GM21825 (cell line): Measurements from ENCODE around the gene FOXP3.
"Not testable (repeated sequence)": the region's sequence is repeated elsewhere in the genome, so short reads cannot be mapped to it uniquely, and the experiment has no call there.

Source experiments
- ATAC-seq: cut with Tn5 transposase; IDR thresholded peaks from one replicate; pipeline ENCODE4 v1.9.1; 2021; ENCODE audit warnings: mild to moderate bottlenecking, moderate library complexity; ENCODE audit not compliant: unreplicated experiment

FOXP3 gene

GRCh38 chrX:49264460-49264859 lies at the start of gene FOXP3:
FOXP3 (minus strand) TSS chrX:49264710; CDS start chrX:49258505, 6,205 bp downstream.
- ATAC-seq: no peak

- ATAC-seq: no peak
These were observed 47.7 kb upstream of the FOXP3 start for GRCh38 chrX:49312176-49312575.

- ATAC-seq: no peak
These were observed 45.9 kb upstream of the FOXP3 start for GRCh38 chrX:49310371-49310770.

- ATAC-seq: no peak
These were observed 45.0 kb upstream of the FOXP3 start for GRCh38 chrX:49309401-49309981.

- ATAC-seq: no peak
These were observed 44.2 kb upstream of the FOXP3 start for GRCh38 chrX:49308604-49309269.

GRCh38 chrX:49307775-49308174 lies 43.3 kb upstream of the FOXP3 start:
- ATAC-seq: not testable (repeated sequence)

GRCh38 chrX:49303346-49303745 lies 38.8 kb upstream of the FOXP3 start, which contains the start of gene GAGE10:
GAGE10 (plus strand) TSS chrX:49303646; CDS start chrX:49304860, 1,214 bp downstream.
- no peak for ATAC-seq

- ATAC-seq: no peak
These were observed 36.2 kb upstream of the FOXP3 start for GRCh38 chrX:49300703-49301102.

- not testable (repeated sequence) for ATAC-seq
These were observed 34.8 kb upstream of the FOXP3 start for GRCh38 chrX:49299293-49299692.

GRCh38 chrX:49292400-49293362 lies 28.2 kb upstream of the FOXP3 start:
- ATAC-seq: no peak

- no peak for ATAC-seq
These were observed 27.3 kb upstream of the FOXP3 start for GRCh38 chrX:49291615-49292337.

- no peak for ATAC-seq
These were observed 25.7 kb upstream of the FOXP3 start for GRCh38 chrX:49290215-49290614.

GRCh38 chrX:49287665-49288064 lies 23.2 kb upstream of the FOXP3 start:
- ATAC-seq: no peak

GRCh38 chrX:49286581-49286980 lies 22.1 kb upstream of the FOXP3 start:
- ATAC-seq: no peak

- no peak for ATAC-seq
These were observed 21.6 kb upstream of the FOXP3 start for GRCh38 chrX:49286136-49286535.

GRCh38 chrX:49284212-49284611 lies 19.7 kb upstream of the FOXP3 start:
- no peak for ATAC-seq

GRCh38 chrX:49282647-49283011 lies 18.1 kb upstream of the FOXP3 start:
- ATAC-seq: no peak

GRCh38 chrX:49278081-49278480 lies 13.6 kb upstream of the FOXP3 start:
- ATAC-seq: no peak

GRCh38 chrX:49277535-49277830 lies 13.0 kb upstream of the FOXP3 start:
- ATAC-seq: no peak

GRCh38 chrX:49276671-49277534 lies 12.4 kb upstream of the FOXP3 start:
- no peak for ATAC-seq
